GM12875 (cell line): Measurements from ENCODE around the gene BSPRY.
"Not testable (repeated sequence)": the region's sequence is repeated elsewhere in the genome, so short reads cannot be mapped to it uniquely, and the experiment has no call there.

Experiments
- H3K4me3 ChIP-seq: one replicate; pipeline ENCODE4 v1.5.1; 2011; ENCODE audit warnings: low read depth, low read length, control low read depth
- CTCF ChIP-seq: IDR thresholded peaks from 2 replicates; pipeline ENCODE4 v1.5.1; 2011; ENCODE audit warnings: low read depth, mild to moderate bottlenecking, control low read depth, inconsistent platforms, low read length, moderate library complexity, borderline replicate concordance; ENCODE audit not compliant: insufficient read depth

BSPRY gene

GRCh38 chr9:113359385-113359784 lies 10.0 kb downstream of the BSPRY start:
- no peak for TF ChIP-seq CTCF
- H3K4me3 ChIP-seq: no peak overlapping the region

- no peak for TF ChIP-seq CTCF
- H3K4me3 ChIP-seq: no peak overlapping the region
These were observed 11.0 kb downstream of the BSPRY start for GRCh38 chr9:113360242-113360842.

- no peak for TF ChIP-seq CTCF
- no peak overlapping the region for H3K4me3 ChIP-seq
These were observed 12.1 kb downstream of the BSPRY start for GRCh38 chr9:113361304-113362018.

- TF ChIP-seq CTCF: no peak
- H3K4me3 ChIP-seq: no peak overlapping the region
These were observed 14.0 kb downstream of the BSPRY start for GRCh38 chr9:113363336-113363735.

- TF ChIP-seq CTCF: no peak
- no peak overlapping the region for H3K4me3 ChIP-seq
These were observed 15.6 kb downstream of the BSPRY start for GRCh38 chr9:113364951-113365350.

GRCh38 chr9:113365652-113366051 lies 16.3 kb downstream of the BSPRY start:
- H3K4me3 ChIP-seq: not testable (repeated sequence)

GRCh38 chr9:113368348-113368981 lies 19.1 kb downstream of the BSPRY start:
- no peak for TF ChIP-seq CTCF
- H3K4me3 ChIP-seq: no peak overlapping the region
